MM.1S (cell line): ENCODE results near the gene RASSF10.

ENCODE experiments used
- DNase-seq: peaks from one replicate; pipeline ENCODE4 v3.0.0-alpha.2; 2015
- H2AFZ ChIP-seq: fragments of 300-600 bp; sonication (generic); 2 replicates; pipeline ENCODE4 v1.6.0; 2016; ENCODE audit warnings: antibody characterized with exemption, low read length
- H3F3A ChIP-seq: fragments of 300-600 bp; sonication (generic); 2 replicates; pipeline ENCODE4 v1.6.1; 2016; ENCODE audit warnings: mild to moderate bottlenecking, antibody characterized with exemption, low read length, moderate library complexity, mixed read lengths; ENCODE audit not compliant: insufficient read depth
- H3K27ac ChIP-seq: fragments of 300-600 bp; sonication (generic); 2 replicates; pipeline ENCODE4 v1.5.1; 2016; ENCODE audit warnings: mild to moderate bottlenecking, low read length
- H3K27me3 ChIP-seq: fragments of 300-600 bp; sonication (generic); replicated peaks from 2 replicates; pipeline ENCODE4 v1.6.0; 2016; ENCODE audit warnings: low read length; ENCODE audit not compliant: insufficient read depth
- H3K36me3 ChIP-seq: fragments of 300-600 bp; sonication (generic); replicated peaks from 2 replicates; pipeline ENCODE4 v1.6.1; 2016; ENCODE audit warnings: mild to moderate bottlenecking, low read length, mixed read lengths; ENCODE audit not compliant: insufficient read depth
- H3K4me1 ChIP-seq: fragments of 300-600 bp; sonication (generic); 2 replicates; pipeline ENCODE4 v1.6.1; 2016; ENCODE audit warnings: low read length, mixed read lengths
- H3K4me2 ChIP-seq: fragments of 300-600 bp; sonication (generic); 2 replicates; pipeline ENCODE4 v1.6.0; 2016; ENCODE audit warnings: low read depth, low read length
- H3K4me3 ChIP-seq: fragments of 300-600 bp; sonication (generic); 2 replicates; pipeline ENCODE4 v1.5.1; 2016; ENCODE audit warnings: low read length, mixed read lengths
- H3K79me2 ChIP-seq: fragments of 300-600 bp; sonication (generic); 2 replicates; pipeline ENCODE4 v1.6.1; 2016; ENCODE audit warnings: mixed run types, low read length, mixed read lengths
- H3K9ac ChIP-seq: fragments of 300-600 bp; sonication (generic); 2 replicates; pipeline ENCODE4 v1.6.1; 2016; ENCODE audit warnings: low read length, mixed read lengths
- H3K9me2 ChIP-seq: fragments of 300-600 bp; sonication (generic); replicated peaks from 2 replicates; pipeline ENCODE4 v1.6.1; 2016; ENCODE audit warnings: mild to moderate bottlenecking, low read length, mixed read lengths; ENCODE audit not compliant: insufficient read depth
- H3K9me3 ChIP-seq: fragments of 300-600 bp; sonication (generic); replicated peaks from 2 replicates; pipeline ENCODE4 v1.6.1; 2016; ENCODE audit warnings: mild to moderate bottlenecking, low read length, mixed read lengths; ENCODE audit not compliant: insufficient read depth
- H4K20me1 ChIP-seq: fragments of 300-600 bp; sonication (generic); 2 replicates; pipeline ENCODE4 v1.6.1; 2016; ENCODE audit warnings: mild to moderate bottlenecking, low read length, moderate library complexity, mixed read lengths; ENCODE audit not compliant: insufficient read depth
- EZH2 ChIP-seq: fragments of 300-600 bp; sonication (generic); optimal IDR thresholded peaks from 2 replicates; pipeline ENCODE3; 2017; ENCODE audit warnings: low read depth, mild to moderate bottlenecking, antibody characterized with exemption, low read length, mixed read lengths
- EZH2phosphoT487 ChIP-seq: fragments of 300-600 bp; sonication (generic); IDR thresholded peaks from 2 replicates; pipeline ENCODE4 v1.6.1; 2018; ENCODE audit warnings: antibody characterized with exemption, low read length
- TF ChIP-seq, protein P1 (sequence below): fragments of 300-600 bp; sonication (generic); IDR thresholded peaks from 2 replicates; pipeline ENCODE4 v1.5.1; 2016; ENCODE audit warnings: antibody characterized with exemption, low read length, mixed read lengths

RASSF10 gene

DNA sequence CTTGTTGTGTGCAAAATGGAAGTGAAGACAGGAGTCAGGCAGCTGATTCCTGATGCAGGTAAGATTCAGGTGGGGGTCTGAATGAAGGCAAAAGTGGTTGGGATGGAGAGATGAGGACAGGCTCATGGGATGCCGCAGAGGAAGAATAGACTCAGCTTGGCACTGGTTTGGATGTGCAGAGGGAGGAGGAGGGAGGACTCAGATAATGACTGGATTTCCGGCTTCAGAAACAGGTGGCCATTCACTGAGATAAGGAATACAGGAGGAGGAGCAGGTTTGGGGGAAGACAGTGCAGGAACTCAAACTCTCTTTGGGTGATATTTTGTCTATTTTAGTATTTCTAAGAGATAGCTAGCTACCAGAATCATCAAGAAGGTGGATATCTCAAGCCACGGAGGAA lies 19.2 kb downstream of the RASSF10 start:
- Histone ChIP-seq H2AFZ (no peak overlapping the region), H3K4me2 (no peak overlapping the region), H3K4me1 (no peaks in the 10 kb centered on the region), H3K9me3 (no peaks in the 10 kb centered on the region), H3K9me2 (no peaks in the 10 kb centered on the region), H3F3A (no peaks in the 10 kb centered on the region), H3K79me2 (no peaks in the 10 kb centered on the region), H3K4me3 (no peak overlapping the region), H4K20me1 (no peaks in the 10 kb centered on the region), H3K27me3 (no peaks in the 10 kb centered on the region), H3K36me3 (no peaks in the 10 kb centered on the region), H3K9ac (no peak overlapping the region), H3K27ac (no peak overlapping the region)
- TF ChIP-seq, protein P1, sequence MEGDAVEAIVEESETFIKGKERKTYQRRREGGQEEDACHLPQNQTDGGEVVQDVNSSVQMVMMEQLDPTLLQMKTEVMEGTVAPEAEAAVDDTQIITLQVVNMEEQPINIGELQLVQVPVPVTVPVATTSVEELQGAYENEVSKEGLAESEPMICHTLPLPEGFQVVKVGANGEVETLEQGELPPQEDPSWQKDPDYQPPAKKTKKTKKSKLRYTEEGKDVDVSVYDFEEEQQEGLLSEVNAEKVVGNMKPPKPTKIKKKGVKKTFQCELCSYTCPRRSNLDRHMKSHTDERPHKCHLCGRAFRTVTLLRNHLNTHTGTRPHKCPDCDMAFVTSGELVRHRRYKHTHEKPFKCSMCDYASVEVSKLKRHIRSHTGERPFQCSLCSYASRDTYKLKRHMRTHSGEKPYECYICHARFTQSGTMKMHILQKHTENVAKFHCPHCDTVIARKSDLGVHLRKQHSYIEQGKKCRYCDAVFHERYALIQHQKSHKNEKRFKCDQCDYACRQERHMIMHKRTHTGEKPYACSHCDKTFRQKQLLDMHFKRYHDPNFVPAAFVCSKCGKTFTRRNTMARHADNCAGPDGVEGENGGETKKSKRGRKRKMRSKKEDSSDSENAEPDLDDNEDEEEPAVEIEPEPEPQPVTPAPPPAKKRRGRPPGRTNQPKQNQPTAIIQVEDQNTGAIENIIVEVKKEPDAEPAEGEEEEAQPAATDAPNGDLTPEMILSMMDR: no peak
- TF ChIP-seq EZH2phosphoT487 (no peak), EZH2 (no peak)
- DNase-seq: no peak

DNA sequence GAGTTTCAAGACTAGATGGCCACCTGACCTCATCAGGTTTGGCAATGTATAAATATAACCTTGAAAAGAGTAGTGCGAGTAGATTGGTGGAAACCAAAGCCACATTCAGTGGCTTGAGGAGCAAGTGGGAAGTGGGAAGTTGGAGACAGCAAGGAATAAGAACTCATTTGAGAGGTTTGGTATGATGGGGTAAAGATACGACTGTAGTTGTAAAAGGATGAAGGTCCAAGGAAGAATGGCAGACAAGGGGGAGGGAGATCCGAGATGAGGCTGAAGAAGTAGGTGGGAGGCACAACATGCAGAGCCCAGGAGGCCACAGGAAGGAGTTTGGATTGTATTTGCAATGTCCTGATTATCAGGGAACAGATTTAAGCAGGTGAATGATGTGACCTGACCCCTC lies 20.8 kb downstream of the RASSF10 start:
- Histone ChIP-seq H3K27me3 (no peaks in the 10 kb centered on the region), H3K27ac (no peak overlapping the region), H3K36me3 (no peaks in the 10 kb centered on the region), H3K4me2 (no peak overlapping the region), H4K20me1 (no peaks in the 10 kb centered on the region), H3K4me1 (no peaks in the 10 kb centered on the region), H3K79me2 (no peaks in the 10 kb centered on the region), H2AFZ (no peak overlapping the region), H3K4me3 (no peak overlapping the region), H3K9me3 (no peaks in the 10 kb centered on the region), H3F3A (no peaks in the 10 kb centered on the region), H3K9me2 (no peaks in the 10 kb centered on the region), H3K9ac (no peak overlapping the region)
- no peak for DNase-seq
- TF ChIP-seq EZH2phosphoT487: no peak
- TF ChIP-seq, protein P1: no peak
- no peak for TF ChIP-seq EZH2

DNA sequence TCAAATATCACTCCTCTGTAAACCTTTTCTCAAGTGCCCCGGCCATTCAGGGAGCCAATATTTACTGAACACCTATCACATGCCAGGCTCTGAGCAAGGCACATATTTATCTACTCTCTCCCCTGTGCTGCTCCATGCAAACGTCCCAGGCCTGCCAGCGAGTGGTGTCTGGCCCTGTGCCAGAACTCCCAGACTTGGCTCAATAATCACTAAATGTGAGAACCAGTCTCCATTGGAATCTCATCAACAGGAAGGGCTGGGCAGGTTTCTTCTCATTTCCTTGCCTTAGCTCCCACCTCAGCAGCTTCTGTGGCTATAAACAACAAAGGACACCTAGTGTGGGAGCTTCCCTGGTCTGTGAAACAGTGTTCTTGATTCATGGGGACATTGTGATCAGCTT lies 21.7 kb downstream of the RASSF10 start:
- TF ChIP-seq EZH2: no peak
- no peak for TF ChIP-seq EZH2phosphoT487
- TF ChIP-seq, protein P1: no peak
- Histone ChIP-seq H3K4me2 (no peak overlapping the region), H3K4me1 (no peaks in the 10 kb centered on the region), H4K20me1 (no peaks in the 10 kb centered on the region), H3K27ac (no peak overlapping the region), H3K9me3 (no peaks in the 10 kb centered on the region), H3K4me3 (no peak overlapping the region), H3K36me3 (no peaks in the 10 kb centered on the region), H3K9me2 (no peaks in the 10 kb centered on the region), H3K79me2 (no peaks in the 10 kb centered on the region), H3F3A (no peaks in the 10 kb centered on the region), H3K27me3 (no peaks in the 10 kb centered on the region), H2AFZ (no peak overlapping the region), H3K9ac (no peak overlapping the region)
- DNase-seq: no peak

DNA sequence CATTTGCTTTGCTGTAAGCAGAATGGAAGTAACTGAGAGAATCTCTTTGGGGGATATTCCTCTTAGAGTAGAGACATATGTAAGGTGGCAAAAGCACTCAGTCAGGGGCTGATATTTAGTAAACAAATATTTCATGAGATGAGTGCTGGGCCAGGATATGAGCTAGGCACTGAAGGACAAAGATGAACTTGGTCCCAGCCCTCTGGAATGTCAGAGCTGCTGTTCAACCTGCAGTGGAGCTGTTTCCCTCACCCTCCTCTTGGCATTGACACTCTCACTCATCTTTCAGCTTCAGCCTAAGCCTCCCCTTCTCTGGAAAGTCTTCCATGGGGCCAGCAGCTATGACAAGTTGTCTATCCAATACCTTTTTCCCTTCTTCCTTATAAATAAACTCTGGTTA lies 22.2 kb downstream of the RASSF10 start:
- no peaks in the 10 kb centered on the region for H4K20me1 ChIP-seq
- no peak overlapping the region for H3K4me3 ChIP-seq
- H3K27ac ChIP-seq: no peak overlapping the region
- no peak overlapping the region for H3K4me2 ChIP-seq
- no peak for DNase-seq
- H2AFZ ChIP-seq: no peak overlapping the region
- no peaks in the 10 kb centered on the region for H3K9me2 ChIP-seq
- H3K27me3 ChIP-seq: no peaks in the 10 kb centered on the region
- no peaks in the 10 kb centered on the region for H3K9me3 ChIP-seq
- H3K36me3 ChIP-seq: no peaks in the 10 kb centered on the region
- H3F3A ChIP-seq: no peaks in the 10 kb centered on the region
- TF ChIP-seq EZH2 (no peak), EZH2phosphoT487 (no peak)
- TF ChIP-seq, protein P1: no peak
- no peaks in the 10 kb centered on the region for H3K4me1 ChIP-seq
- H3K79me2 ChIP-seq: no peaks in the 10 kb centered on the region
- H3K9ac ChIP-seq: no peak overlapping the region
